Lower lobe of right lung (tissue), 2 donors: ENCODE data around the gene RTP5. TPM values are rescaled to one million over a fixed set of nuclear protein-coding genes. Genes with fewer than 3 reads are reported as not detected.

ENCODE experiments used
- ATAC-seq, 2 donors: fragments of 200-7000 bp; cut with Tn5 transposase; one replicate each; pipeline ENCODE4 v1.9.1; 2020 to 2022; ENCODE audit warnings: mild to moderate bottlenecking in 2 of 2, moderate library complexity in 2 of 2
- DNase-seq: peaks from one replicate; pipeline ENCODE4 v3.0.0-alpha.2; 2020
- H3K27ac ChIP-seq: fragments of 200-600 bp; one replicate; pipeline ENCODE4 v1.8.0; 2022
- H3K27me3 ChIP-seq: fragments of 200-600 bp; one replicate; pipeline ENCODE4 v1.8.0; 2022; ENCODE audit warnings: low read depth
- H3K36me3 ChIP-seq: fragments of 200-600 bp; one replicate; pipeline ENCODE4 v1.8.0; 2022; ENCODE audit warnings: mild to moderate bottlenecking
- H3K4me1 ChIP-seq: fragments of 200-600 bp; one replicate; pipeline ENCODE4 v1.8.0; 2022
- H3K4me3 ChIP-seq: fragments of 200-600 bp; one replicate; pipeline ENCODE4 v1.8.0; 2022; ENCODE audit warnings: mild to moderate bottlenecking
- H3K9me3 ChIP-seq: fragments of 200-600 bp; one replicate; pipeline ENCODE4 v1.8.0; 2022
- CTCF ChIP-seq: fragments of 200-600 bp; IDR thresholded peaks from one replicate; pipeline ENCODE4 v1.8.0; 2022; ENCODE audit warnings: antibody characterized with exemption, mild to moderate bottlenecking
- intact Hi-C: fragments of 100-400 bp; cut with DNase I; formaldehyde crosslinking; loops from one replicate; pipeline ENCODE4 v1.11.0; 2022
- total RNA-seq: library from RNA; stranded (reverse); fragmentation: NEBNext Ultra II Directional; extraction: Animal tissue kit (Norgen Biotek cat#: 25700); gene quantifications from one replicate; pipeline ENCODE4 v1.2.1, GENCODE V29; 2021
- donor health status: DM: no; HTN: yes; CAD: no; lungs with severe emphysema.

RTP5 gene
- total RNA-seq, 1 donor from 2014 or later, result not detected

- peak; percentile 36 for DNase-seq
- Histone ChIP-seq H3K4me3 (peak overlapping the region; percentile 39), H3K9me3 (no peaks in the 10 kb centered on the region), H3K27ac (no peak overlapping the region), H3K27me3 (peaks cover 18% of the 10 kb centered on the region), H3K4me1 (peaks cover 20% of the 10 kb centered on the region), H3K36me3 (no peaks in the 10 kb centered on the region)
- intact Hi-C loops, result no loop called here
- TF ChIP-seq CTCF, result no peak
- ATAC-seq, result no peak
These were observed 12.4 kb upstream of the RTP5 start for GRCh38 chr2:241857041-241857541.

- intact Hi-C loops, result no loop called here
- no peaks in the 10 kb centered on the region for H3K36me3 ChIP-seq
- H3K4me3 ChIP-seq, result peak overlapping the region; percentile 39
- DNase-seq (peak; percentile 41), ATAC-seq (no peak)
- no peaks in the 10 kb centered on the region for H3K9me3 ChIP-seq
- no peak overlapping the region for H3K27ac ChIP-seq
- H3K27me3 ChIP-seq, result peaks cover 24% of the 10 kb centered on the region
- peaks cover 20% of the 10 kb centered on the region for H3K4me1 ChIP-seq
- no peak for TF ChIP-seq CTCF
These were observed 11.9 kb upstream of the RTP5 start for GRCh38 chr2:241857572-241858121.

GRCh38 chr2:241858206-241859016 is 11.1 kb upstream of the RTP5 start, which contains the start of gene PDCD1:
Gene PDCD1, minus strand, starts transcription at chr2:241858894. Its CDS starts 56 bp downstream, at chr2:241858838.
- Histone ChIP-seq H3K4me1 (peaks cover 20% of the 10 kb centered on the region), H3K36me3 (no peaks in the 10 kb centered on the region), H3K27ac (peak within 1 kb of the TSS; percentile 80), H3K27me3 (peaks cover 31% of the 10 kb centered on the region), H3K4me3 (peak within 1 kb of the TSS; percentile 39), H3K9me3 (no peaks in the 10 kb centered on the region)
- no peak for TF ChIP-seq CTCF
- intact Hi-C loops, result no loop called here
- peak; percentile 16 to 25 for ATAC-seq
- DNase-seq, result peak; percentile 52

- DNase-seq (no peak), ATAC-seq (no peak)
- Histone ChIP-seq H3K27me3 (peaks cover 35% of the 10 kb centered on the region), H3K27ac (peak overlapping the region; percentile 80), H3K36me3 (no peaks in the 10 kb centered on the region), H3K4me1 (peaks cover 20% of the 10 kb centered on the region), H3K4me3 (peak overlapping the region; percentile 39), H3K9me3 (no peaks in the 10 kb centered on the region)
- no peak for TF ChIP-seq CTCF
- intact Hi-C loops, result no loop called here
These were observed 10.5 kb upstream of the RTP5 start for GRCh38 chr2:241859017-241859435.

- Histone ChIP-seq H3K36me3 (no peaks in the 10 kb centered on the region), H3K4me3 (peak overlapping the region; percentile 39), H3K27ac (peak overlapping the region; percentile 80), H3K9me3 (no peaks in the 10 kb centered on the region), H3K4me1 (peaks cover 20% of the 10 kb centered on the region), H3K27me3 (peaks cover 31% of the 10 kb centered on the region)
- TF ChIP-seq CTCF, result peak; percentile 26
- intact Hi-C loops, result no loop called here
- ATAC-seq (peak; percentile 2 to 31), DNase-seq (peak; percentile 47)
These were observed 9.9 kb upstream of the RTP5 start for GRCh38 chr2:241859436-241860183.
